GM18951 (cell line): ENCODE measurements around the gene CDH4.
"Not testable (repeated sequence)": the region's sequence is repeated elsewhere in the genome, so short reads cannot be mapped to it uniquely, and the experiment has no call there.

Source experiments
- POLR2A ChIP-seq: IDR thresholded peaks from 4 replicates; pipeline ENCODE4 v1.6.1; 2011; ENCODE audit warnings: mild to moderate bottlenecking; ENCODE audit not compliant: insufficient read length, insufficient read depth; ENCODE audit errors: extremely low read depth
- in situ Hi-C: fragments of 300-500 bp; cut with MboI; formaldehyde crosslinking; loops from one replicate; pipeline ENCODE4 v1.12.0; 2022; ENCODE audit warnings: low sequenced_read_pairs, mixed read lengths, inconsistent platforms; ENCODE audit not compliant: unreplicated experiment

The CDH4 gene

GRCh38 chr20:61420781-61421180, 168.7 kb downstream of the CDH4 start:
- in situ Hi-C loops, result no loop called here
- no peak for TF ChIP-seq POLR2A

- in situ Hi-C loops, result no loop called here
- TF ChIP-seq POLR2A, result no peak
Measured at GRCh38 chr20:61422636-61423425, 170.8 kb downstream of the CDH4 start.

GRCh38 chr20:61424011-61424627, 172.1 kb downstream of the CDH4 start:
- no peak for TF ChIP-seq POLR2A

GRCh38 chr20:61424628-61425420, 172.8 kb downstream of the CDH4 start:
- in situ Hi-C loops, result no loop called here

More at GRCh38 chr20:61424011-61424627, 172.1 kb downstream of the CDH4 start:
- in situ Hi-C loops, result no loop called here

GRCh38 chr20:61425541-61425991, 173.5 kb downstream of the CDH4 start:
- in situ Hi-C loops, result not testable (repeated sequence)

More at GRCh38 chr20:61424628-61425420, 172.8 kb downstream of the CDH4 start:
- no peak for TF ChIP-seq POLR2A

- in situ Hi-C loops, result no loop called here
- no peak for TF ChIP-seq POLR2A
Measured at GRCh38 chr20:61426352-61426751, 174.3 kb downstream of the CDH4 start.

- in situ Hi-C loops, result no loop called here
Measured at GRCh38 chr20:61429458-61430227, 177.6 kb downstream of the CDH4 start.

GRCh38 chr20:61430228-61430624, 178.2 kb downstream of the CDH4 start:
- in situ Hi-C loops, result no loop called here
- TF ChIP-seq POLR2A, result no peak

More at GRCh38 chr20:61429458-61430227, 177.6 kb downstream of the CDH4 start:
- TF ChIP-seq POLR2A, result no peak

GRCh38 chr20:61433176-61433575, 181.1 kb downstream of the CDH4 start:
- in situ Hi-C loops, result no loop called here
- TF ChIP-seq POLR2A, result no peak

GRCh38 chr20:61433816-61434215, 181.8 kb downstream of the CDH4 start:
- in situ Hi-C loops, result no loop called here
- TF ChIP-seq POLR2A, result no peak

- in situ Hi-C loops, result no loop called here
- no peak for TF ChIP-seq POLR2A
Measured at GRCh38 chr20:61434341-61434781, 182.3 kb downstream of the CDH4 start.

- no peak for TF ChIP-seq POLR2A
Measured at GRCh38 chr20:61435184-61435822, 183.2 kb downstream of the CDH4 start.

GRCh38 chr20:61435823-61436220, 183.8 kb downstream of the CDH4 start:
- no peak for TF ChIP-seq POLR2A
- in situ Hi-C loops, result no loop called here

More at GRCh38 chr20:61435184-61435822, 183.2 kb downstream of the CDH4 start:
- in situ Hi-C loops, result no loop called here
